Esophagus muscularis mucosa (tissue), 4 donors: ENCODE data around the gene LRRK1.

ENCODE experiments used
- EP300 ChIP-seq: sonication (generic); formaldehyde crosslinking; IDR thresholded peaks from one replicate; pipeline ENCODE4 v1.6.1; 2017; ENCODE audit warnings: antibody characterized with exemption
- POLR2A ChIP-seq: fragments of 450-650 bp; IDR thresholded peaks from one replicate; pipeline ENCODE4 v1.6.1; 2017; ENCODE audit warnings: antibody characterized with exemption, moderate library complexity, mild to moderate bottlenecking, low read depth
- POLR2AphosphoS5 ChIP-seq, 2 donors: sonication (generic); formaldehyde crosslinking; IDR thresholded peaks; one replicate each; pipeline ENCODE4 v1.6.1; 2017; ENCODE audit warnings: antibody characterized with exemption in 2 of 2
- TF ChIP-seq, protein P1 (sequence below), 3 experiments: fragments of 200-600 bp in 2 of 3; fragments of 450-650 bp in 1 of 3; sonication (generic) in 2 of 3; IDR thresholded peaks; one replicate each; pipeline ENCODE4 v1.5.1; 2017 to 2019; ENCODE audit warnings: antibody characterized with exemption in 3 of 3, mild to moderate bottlenecking in 2 of 3, moderate library complexity in 1 of 3

DNA sequence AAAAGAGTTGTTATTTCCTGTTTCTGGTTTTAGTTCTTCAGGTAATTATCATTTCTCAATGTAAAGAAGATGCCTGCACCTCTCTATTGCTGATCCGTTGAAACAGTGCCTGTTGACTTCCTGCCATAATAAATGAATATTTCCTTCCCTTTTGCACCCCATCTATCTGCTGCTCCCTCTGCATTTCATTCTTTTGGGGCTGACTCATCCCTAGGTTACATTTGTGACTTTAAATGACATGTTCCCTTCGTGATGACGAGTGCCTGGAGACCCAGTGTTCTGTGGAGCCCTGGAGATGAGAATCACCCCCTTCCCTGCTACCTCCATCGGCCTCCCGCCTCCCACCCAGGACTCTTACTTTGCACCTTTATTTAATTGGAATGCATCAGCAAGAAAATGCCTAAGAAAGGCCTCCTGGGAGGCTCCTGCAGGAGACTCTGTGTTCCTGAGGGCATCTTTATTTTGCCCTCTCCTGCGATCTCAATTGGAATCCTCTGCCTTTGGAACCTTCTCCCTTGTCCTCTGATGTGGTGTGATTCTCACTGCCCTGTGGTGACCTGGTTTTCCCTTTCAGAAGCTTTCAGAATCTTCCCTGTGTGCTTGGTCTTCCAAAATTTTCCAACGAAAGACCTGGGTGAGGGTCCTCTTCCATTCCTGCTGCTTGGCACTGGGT, 13.7 kb downstream of the LRRK1 start:
- TF ChIP-seq EP300: no peak
- TF ChIP-seq, protein P1, sequence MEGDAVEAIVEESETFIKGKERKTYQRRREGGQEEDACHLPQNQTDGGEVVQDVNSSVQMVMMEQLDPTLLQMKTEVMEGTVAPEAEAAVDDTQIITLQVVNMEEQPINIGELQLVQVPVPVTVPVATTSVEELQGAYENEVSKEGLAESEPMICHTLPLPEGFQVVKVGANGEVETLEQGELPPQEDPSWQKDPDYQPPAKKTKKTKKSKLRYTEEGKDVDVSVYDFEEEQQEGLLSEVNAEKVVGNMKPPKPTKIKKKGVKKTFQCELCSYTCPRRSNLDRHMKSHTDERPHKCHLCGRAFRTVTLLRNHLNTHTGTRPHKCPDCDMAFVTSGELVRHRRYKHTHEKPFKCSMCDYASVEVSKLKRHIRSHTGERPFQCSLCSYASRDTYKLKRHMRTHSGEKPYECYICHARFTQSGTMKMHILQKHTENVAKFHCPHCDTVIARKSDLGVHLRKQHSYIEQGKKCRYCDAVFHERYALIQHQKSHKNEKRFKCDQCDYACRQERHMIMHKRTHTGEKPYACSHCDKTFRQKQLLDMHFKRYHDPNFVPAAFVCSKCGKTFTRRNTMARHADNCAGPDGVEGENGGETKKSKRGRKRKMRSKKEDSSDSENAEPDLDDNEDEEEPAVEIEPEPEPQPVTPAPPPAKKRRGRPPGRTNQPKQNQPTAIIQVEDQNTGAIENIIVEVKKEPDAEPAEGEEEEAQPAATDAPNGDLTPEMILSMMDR (IDR thresholded peaks at IDR 0.05): no peak
- TF ChIP-seq POLR2AphosphoS5 (IDR thresholded peaks at IDR 0.05): no peak
- no peak for TF ChIP-seq POLR2A
